Right lobe of liver (tissue), 4 donors: ENCODE measurements around the gene CHPT1.

Source experiments
- CTCF ChIP-seq, 4 donors: fragments of 200-600 bp in 3 of 4; fragments of 450-650 bp in 1 of 4; IDR thresholded peaks; one replicate each; pipeline versions ENCODE4 v1.5.1 to v1.8.0; 2016 to 2022; ENCODE audit warnings: antibody characterized with exemption in 4 of 4, mild to moderate bottlenecking in 2 of 4
- POLR2A ChIP-seq: fragments of 450-650 bp; IDR thresholded peaks from one replicate; pipeline ENCODE4 v1.6.1; 2017; ENCODE audit warnings: antibody characterized with exemption, mild to moderate bottlenecking
- donor health status: DM: no; HTN: no; CAD: no.
- donor health status: DM: no; HTN: no; CAD: no.
- donor health status: DM: no; HTN: yes; CAD: no.

- TF ChIP-seq CTCF (IDR thresholded peaks at IDR 0.05) (no peak), POLR2A (no peak)
Observed at GRCh38 chr12:101678081-101678480, 19.4 kb upstream of the CHPT1 start.
